Spinal cord (tissue), 10 donors: ENCODE data around the gene ANAPC15. TPM values are rescaled to one million over a fixed set of nuclear protein-coding genes. Genes with fewer than 3 reads are reported as not detected.

Experiments used
- DNase-seq, 6 donors: peaks; one replicate each; pipeline versions ENCODE4 v3.0.0 to v3.0.0-alpha.2; 2013 to 2015; ENCODE audit warnings: low spot score in 6 of 6, low read depth in 4 of 6
- H3K27ac ChIP-seq: one replicate; pipeline ENCODE4 v1.5.1; 2013; ENCODE audit warnings: low read depth, low read length, control low read depth
- H3K27me3 ChIP-seq: one replicate; pipeline ENCODE4 v1.6.1; 2013; ENCODE audit warnings: low read length; ENCODE audit not compliant: control insufficient read depth, insufficient read depth
- H3K36me3 ChIP-seq: one replicate; pipeline ENCODE4 v1.6.1; 2013; ENCODE audit warnings: low read length; ENCODE audit not compliant: control insufficient read depth, insufficient read depth
- H3K4me1 ChIP-seq: one replicate; pipeline ENCODE4 v1.6.1; 2013; ENCODE audit warnings: low read length; ENCODE audit not compliant: control insufficient read depth, insufficient read depth
- H3K4me3 ChIP-seq: one replicate; pipeline ENCODE4 v1.5.1; 2013; ENCODE audit warnings: low read depth, low read length, control low read depth
- H3K9me3 ChIP-seq: one replicate; pipeline ENCODE4 v1.6.1; 2013; ENCODE audit warnings: low read length; ENCODE audit not compliant: control insufficient read depth, insufficient read depth
- WGBS: methylation state at CpG from one replicate; pipeline ENCODE4 v1.1.5; 2013; ENCODE audit warnings: missing lambda C conversion rate; ENCODE audit not compliant: insufficient coverage; 5-methylcytosine and 5-hydroxymethylcytosine counted together
- polyA plus RNA-seq, 2 donors: library from polyadenylated mRNA; unstranded; fragments of 120-200 nt; gene quantifications; one replicate each; pipeline ENCODE4 v1.2.1, GENCODE V29; 2013; ENCODE audit not compliant: insufficient read length in 2 of 2
- total RNA-seq, 2 donors: library from RNA; depleted of rRNA in 1 of 2; stranded (reverse); fragments of 120-200 nt in 1 of 2; fragments of >200 nt in 1 of 2; gene quantifications; one replicate each; pipeline versions ENCODE4 v1.2.3 to v1.2.4, GENCODE V29; 2013 to 2014
- donor health status: healthy.

The ANAPC15 gene
- total and polyA plus RNA-seq, 4 donors: 10.0 to 54.8 (median 46.2) TPM

GRCh38 chr11:72112978-72113808 is 698 bp upstream of the ANAPC15 start:
- peak overlapping the region; percentile 100 for H3K27ac ChIP-seq
- H3K4me3 ChIP-seq: peak overlapping the region; percentile 91
- peaks cover 19% of the 10 kb centered on the region for H3K36me3 ChIP-seq
- H3K4me1 ChIP-seq: peaks cover 10% of the 10 kb centered on the region
- no peaks in the 10 kb centered on the region for H3K9me3 ChIP-seq
- no peak for DNase-seq
- H3K27me3 ChIP-seq: peaks cover 6% of the 10 kb centered on the region
- 67% methylated on average over 6 of the region's 9 CpGs for WGBS

DNA sequence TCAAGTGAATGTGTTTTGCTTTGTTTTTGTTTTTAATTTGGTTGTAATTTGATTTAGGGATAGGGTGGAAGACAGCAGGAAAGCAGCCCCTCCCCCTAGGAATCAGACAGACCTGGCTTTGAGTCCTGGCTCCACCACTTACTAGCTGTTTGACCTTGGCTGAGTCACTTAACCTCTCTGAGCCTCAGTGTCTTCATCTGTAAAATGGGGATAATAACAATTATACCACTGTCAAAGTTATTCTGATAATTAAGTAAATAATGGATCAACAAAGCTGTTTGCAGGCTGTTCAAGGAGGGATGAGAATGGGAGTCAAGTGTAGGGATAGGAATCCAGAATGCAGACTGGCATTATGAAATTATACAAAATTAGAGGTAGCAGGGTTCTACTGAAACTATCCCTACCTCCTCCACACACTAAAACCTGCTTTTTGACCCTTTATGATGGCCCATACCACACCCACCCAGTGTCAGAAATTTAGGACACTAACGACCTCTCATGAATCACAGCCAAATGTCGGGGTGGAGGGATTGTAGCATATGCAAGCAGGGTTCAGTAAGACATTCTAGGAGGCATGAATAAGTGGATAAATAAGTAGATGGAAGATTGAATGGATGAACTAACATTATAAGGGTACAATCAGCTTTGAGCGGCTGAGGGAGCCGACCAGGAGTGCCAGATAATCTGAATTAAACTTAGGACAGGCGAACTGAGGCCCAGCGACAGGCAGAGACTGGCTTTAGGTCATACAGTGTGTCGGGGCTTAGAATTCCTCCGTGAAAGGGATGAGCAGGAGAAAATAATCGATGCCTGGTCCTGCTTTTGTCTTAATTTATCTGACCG is 974 bp downstream of the ANAPC15 start:
- under 1% methylated on average over 9 of the region's 10 CpGs for WGBS

GRCh38 chr11:72105888-72106287 is 6.6 kb downstream of the ANAPC15 start, which contains the start of gene TOMT:
Gene TOMT (plus strand): TSS chr11:72105924. CDS start chr11:72105952, 28 bp downstream.
- Histone ChIP-seq H3K4me1 (peaks cover 15% of the 10 kb centered on the region), H3K27ac (no peak within 1 kb of the TSS), H3K36me3 (peaks cover 37% of the 10 kb centered on the region), H3K27me3 (no peaks in the 10 kb centered on the region), H3K9me3 (no peaks in the 10 kb centered on the region), H3K4me3 (no peak within 1 kb of the TSS)
- no peak for DNase-seq
- 94% methylated on average over 12 of the region's 14 CpGs for WGBS

More for the DNA sequence above, 974 bp downstream of the ANAPC15 start:
- Histone ChIP-seq H3K9me3 (no peaks in the 10 kb centered on the region), H3K36me3 (peaks cover 26% of the 10 kb centered on the region), H3K27me3 (peaks cover 6% of the 10 kb centered on the region), H3K27ac (peak overlapping the region; percentile 100), H3K4me1 (peaks cover 10% of the 10 kb centered on the region), H3K4me3 (peak overlapping the region; percentile 91)
- DNase-seq: no peak

DNA sequence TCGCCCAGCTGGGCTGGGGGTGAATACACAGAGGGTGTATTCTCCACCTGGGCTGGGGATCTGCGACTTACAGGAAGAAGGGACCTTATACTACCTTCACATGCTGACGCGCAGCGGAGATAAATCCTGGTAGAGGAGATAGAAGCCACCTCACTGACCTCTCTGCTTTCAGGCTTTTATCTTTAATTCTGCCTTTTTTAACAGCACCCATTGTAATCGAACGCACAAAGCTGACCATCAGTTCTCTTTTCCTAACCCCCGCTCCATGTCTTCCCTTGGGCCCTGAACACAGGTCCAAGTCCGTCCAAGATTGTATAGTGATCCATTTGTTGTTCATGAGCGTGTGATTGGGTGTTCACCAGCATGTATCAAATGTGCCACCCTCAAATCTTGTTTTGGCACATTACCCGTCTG is 8.7 kb downstream of the ANAPC15 start:
- Histone ChIP-seq H3K4me3 (peak overlapping the region; percentile 83), H3K36me3 (peaks cover 38% of the 10 kb centered on the region), H3K9me3 (no peaks in the 10 kb centered on the region), H3K27me3 (no peaks in the 10 kb centered on the region), H3K27ac (peak overlapping the region; percentile 87), H3K4me1 (peaks cover 18% of the 10 kb centered on the region)
- DNase-seq: no peak
- no CpG with 5 or more reads among the region's 11 CpGs for WGBS

GRCh38 chr11:72102946-72103753 is 9.3 kb downstream of the ANAPC15 start, which contains the start of gene LAMTOR1:
Gene LAMTOR1 (minus strand): TSS chr11:72103297. CDS start chr11:72103224, 73 bp downstream.
- Histone ChIP-seq H3K36me3 (peaks cover 40% of the 10 kb centered on the region), H3K4me3 (peak within 1 kb of the TSS; percentile 83), H3K27ac (peak within 1 kb of the TSS; percentile 88), H3K4me1 (peaks cover 18% of the 10 kb centered on the region), H3K27me3 (no peaks in the 10 kb centered on the region), H3K9me3 (no peaks in the 10 kb centered on the region)
- peak; percentile 95 to 100 (median 98) for DNase-seq
- WGBS: 0% methylated on average over 58 of the region's 64 CpGs

- Histone ChIP-seq H3K27me3 (no peaks in the 10 kb centered on the region), H3K9me3 (no peaks in the 10 kb centered on the region), H3K4me3 (peak overlapping the region; percentile 83), H3K4me1 (peaks cover 18% of the 10 kb centered on the region), H3K36me3 (peaks cover 40% of the 10 kb centered on the region), H3K27ac (peak overlapping the region; percentile 88)
- no peak for DNase-seq
- 9% methylated on average over 7 of the region's 9 CpGs for WGBS
Measured at GRCh38 chr11:72102631-72102945, 9.9 kb downstream of the ANAPC15 start.

DNA sequence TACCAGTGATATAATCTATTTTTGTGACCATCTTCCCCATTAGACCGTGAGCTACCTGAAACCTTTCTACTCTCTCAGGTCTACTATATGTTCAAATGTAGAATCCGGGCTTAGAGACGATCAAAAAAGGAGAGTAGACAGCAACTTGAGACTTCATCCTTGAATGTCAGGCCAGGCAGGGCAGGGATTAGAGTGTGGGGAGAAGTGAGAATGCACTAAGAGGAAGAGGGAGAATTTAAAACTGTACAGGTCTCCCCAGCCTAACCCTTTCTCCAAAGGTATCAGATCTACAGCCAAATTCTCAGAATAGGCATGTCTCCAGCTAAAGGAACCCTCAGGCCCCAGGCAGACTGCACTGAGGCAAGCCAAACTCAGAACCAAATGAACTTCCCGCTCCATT is 10.3 kb downstream of the ANAPC15 start:
- no peaks in the 10 kb centered on the region for H3K9me3 ChIP-seq
- peak overlapping the region; percentile 88 for H3K27ac ChIP-seq
- H3K36me3 ChIP-seq: peaks cover 42% of the 10 kb centered on the region
- DNase-seq: no peak
- peak overlapping the region; percentile 83 for H3K4me3 ChIP-seq
- H3K27me3 ChIP-seq: no peaks in the 10 kb centered on the region
- 67% methylated on average over 2 of the region's 4 CpGs for WGBS
- peaks cover 18% of the 10 kb centered on the region for H3K4me1 ChIP-seq

DNA sequence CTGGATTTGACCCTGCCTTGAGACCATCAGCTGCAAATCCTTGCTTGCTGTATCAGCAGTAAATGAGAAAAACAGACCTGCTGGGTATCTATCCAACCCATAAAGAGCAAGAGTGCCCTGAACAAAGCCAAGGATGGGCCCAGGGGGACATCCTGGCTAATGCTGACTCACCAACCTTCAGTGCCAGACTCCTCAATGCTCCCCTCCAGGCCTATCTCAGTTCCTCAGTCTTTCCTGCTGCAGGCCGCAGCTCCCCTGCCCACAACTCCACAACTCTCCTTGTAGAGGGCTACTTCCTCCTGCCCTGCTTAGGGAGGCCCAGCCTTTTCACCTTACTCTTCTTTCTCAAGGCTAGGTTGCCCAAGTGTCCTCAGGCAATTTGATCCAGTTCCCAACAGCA is 12.0 kb downstream of the ANAPC15 start:
- Histone ChIP-seq H3K4me3 (no peak overlapping the region), H3K27ac (no peak overlapping the region), H3K9me3 (no peaks in the 10 kb centered on the region), H3K27me3 (no peaks in the 10 kb centered on the region), H3K36me3 (peaks cover 54% of the 10 kb centered on the region), H3K4me1 (peaks cover 18% of the 10 kb centered on the region)
- DNase-seq: no peak
- WGBS: 100% methylated on average over 1 of the region's 1 CpG

DNA sequence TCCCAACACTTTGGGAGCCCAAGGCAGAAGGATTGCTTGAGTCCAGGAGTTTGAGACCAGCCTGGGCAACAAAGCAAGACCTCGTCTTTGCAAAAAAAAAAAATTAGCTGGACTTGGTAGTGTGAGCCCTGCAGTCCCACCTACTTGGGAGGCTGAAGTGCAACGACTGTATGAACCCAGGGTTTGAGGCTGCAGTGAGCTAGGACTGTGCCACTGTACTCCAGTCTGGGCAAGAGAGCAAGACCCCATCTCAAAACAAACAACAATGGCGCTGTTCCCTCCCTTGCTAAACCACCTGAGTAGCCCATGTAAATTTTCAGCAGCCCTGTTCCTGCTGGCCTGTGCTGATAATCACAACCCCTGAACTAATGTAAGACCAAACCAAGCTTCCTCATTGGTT is 12.5 kb downstream of the ANAPC15 start:
- Histone ChIP-seq H3K9me3 (no peaks in the 10 kb centered on the region), H3K4me3 (no peak overlapping the region), H3K27ac (no peak overlapping the region), H3K36me3 (peaks cover 56% of the 10 kb centered on the region), H3K4me1 (peaks cover 18% of the 10 kb centered on the region), H3K27me3 (no peaks in the 10 kb centered on the region)
- no peak for DNase-seq
- 93% methylated on average over 3 of the region's 3 CpGs for WGBS
